Muscle layer of duodenum (tissue), 2 donors: ENCODE measurements around the gene SFXN5.

Source experiments
- H3K27ac ChIP-seq: one replicate; pipeline ENCODE4 v1.7.0; 2013; ENCODE audit warnings: mild to moderate bottlenecking, low read length
- H3K27me3 ChIP-seq: one replicate; pipeline ENCODE4 v1.7.0; 2013; ENCODE audit warnings: low read depth, mild to moderate bottlenecking, control low read depth, low read length
- H3K36me3 ChIP-seq, 2 donors: one replicate each; pipeline ENCODE4 v1.7.0; 2013; ENCODE audit warnings: low read length in 2 of 2, control low read depth in 1 of 2, mild to moderate bottlenecking in 1 of 2; ENCODE audit not compliant: insufficient read depth in 2 of 2, control insufficient read depth in 1 of 2
- H3K4me1 ChIP-seq, 2 donors: one replicate each; pipeline ENCODE4 v1.7.0; 2013; ENCODE audit warnings: low read length in 2 of 2, mild to moderate bottlenecking in 2 of 2, control low read depth in 1 of 2, moderate library complexity in 1 of 2; ENCODE audit not compliant: insufficient read depth in 2 of 2, control insufficient read depth in 1 of 2
- H3K4me3 ChIP-seq, 2 donors: one replicate each; pipeline ENCODE4 v1.7.0; 2013; ENCODE audit warnings: low read length in 2 of 2, low read depth in 1 of 2, mild to moderate bottlenecking in 1 of 2
- H3K9me3 ChIP-seq, 2 donors: one replicate each; pipeline ENCODE4 v1.7.0; 2013; ENCODE audit warnings: low read length in 2 of 2, control low read depth in 1 of 2, mild to moderate bottlenecking in 1 of 2; ENCODE audit not compliant: control insufficient read depth in 1 of 2
- donor health status: healthy.

The SFXN5 gene

GRCh38 chr2:72933646-72934151 is 137.8 kb downstream of the SFXN5 start:
- Histone ChIP-seq H3K36me3 (no peaks in the 10 kb centered on the region), H3K9me3 (no peaks in the 10 kb centered on the region), H3K4me1 (peaks cover 0 to 12% of the 10 kb centered on the region in 2 donors), H3K27me3 (no peaks in the 10 kb centered on the region), H3K27ac (no peak overlapping the region), H3K4me3 (no peak overlapping the region)

GRCh38 chr2:72933207-72933606 is 138.3 kb downstream of the SFXN5 start:
- Histone ChIP-seq H3K9me3 (no peaks in the 10 kb centered on the region), H3K36me3 (no peaks in the 10 kb centered on the region), H3K27ac (no peak overlapping the region), H3K4me1 (peaks cover 0 to 12% of the 10 kb centered on the region in 2 donors), H3K27me3 (peaks cover 2% of the 10 kb centered on the region), H3K4me3 (no peak overlapping the region)

- Histone ChIP-seq H3K4me1 (peaks cover 0 to 12% of the 10 kb centered on the region in 2 donors), H3K27me3 (peaks cover 6% of the 10 kb centered on the region), H3K36me3 (no peaks in the 10 kb centered on the region), H3K27ac (no peak overlapping the region), H3K4me3 (no peak overlapping the region), H3K9me3 (no peaks in the 10 kb centered on the region)
These were observed 138.7 kb downstream of the SFXN5 start for GRCh38 chr2:72932805-72933204.

GRCh38 chr2:72932045-72932740 is 139.3 kb downstream of the SFXN5 start:
- no peak overlapping the region for H3K27ac ChIP-seq
- H3K27me3 ChIP-seq = peaks cover 11% of the 10 kb centered on the region
- peaks cover 0 to 12% of the 10 kb centered on the region in 2 donors for H3K4me1 ChIP-seq
- no peak overlapping the region for H3K4me3 ChIP-seq
- H3K9me3 ChIP-seq = no peaks in the 10 kb centered on the region
- no peaks in the 10 kb centered on the region for H3K36me3 ChIP-seq

- peaks cover 18% of the 10 kb centered on the region for H3K27me3 ChIP-seq
- no peak overlapping the region for H3K4me3 ChIP-seq
- H3K9me3 ChIP-seq = no peaks in the 10 kb centered on the region
- no peak overlapping the region for H3K27ac ChIP-seq
- no peaks in the 10 kb centered on the region for H3K36me3 ChIP-seq
- peaks cover 0 to 5% of the 10 kb centered on the region in 2 donors for H3K4me1 ChIP-seq
These were observed 140.1 kb downstream of the SFXN5 start for GRCh38 chr2:72931280-72931910.

- peaks cover 41% of the 10 kb centered on the region for H3K27me3 ChIP-seq
- H3K27ac ChIP-seq = no peak overlapping the region
- H3K4me3 ChIP-seq = no peak overlapping the region
These were observed 142.5 kb downstream of the SFXN5 start for GRCh38 chr2:72929010-72929409.

GRCh38 chr2:72927619-72928550 is 143.6 kb downstream of the SFXN5 start:
- H3K4me1 ChIP-seq = peaks cover 0 to 13% of the 10 kb centered on the region in 2 donors
- H3K4me3 ChIP-seq = no peak overlapping the region
- no peaks in the 10 kb centered on the region for H3K36me3 ChIP-seq
- H3K27ac ChIP-seq = no peak overlapping the region
- no peaks in the 10 kb centered on the region for H3K9me3 ChIP-seq
- H3K27me3 ChIP-seq = peaks cover 50% of the 10 kb centered on the region

More at GRCh38 chr2:72929010-72929409, 142.5 kb downstream of the SFXN5 start:
- Histone ChIP-seq H3K4me1 (peaks cover 0 to 11% of the 10 kb centered on the region in 2 donors), H3K9me3 (no peaks in the 10 kb centered on the region), H3K36me3 (no peaks in the 10 kb centered on the region)

- Histone ChIP-seq H3K36me3 (no peaks in the 10 kb centered on the region), H3K9me3 (no peaks in the 10 kb centered on the region), H3K4me3 (no peak overlapping the region), H3K27ac (no peak overlapping the region), H3K4me1 (peaks cover 0 to 13% of the 10 kb centered on the region in 2 donors), H3K27me3 (peaks cover 60% of the 10 kb centered on the region)
These were observed 144.6 kb downstream of the SFXN5 start for GRCh38 chr2:72926811-72927465.

- no peak overlapping the region for H3K27ac ChIP-seq
- H3K36me3 ChIP-seq = no peaks in the 10 kb centered on the region
- peaks cover 0 to 13% of the 10 kb centered on the region in 2 donors for H3K4me1 ChIP-seq
- peaks cover 65% of the 10 kb centered on the region for H3K27me3 ChIP-seq
- no peak overlapping the region for H3K4me3 ChIP-seq
- no peaks in the 10 kb centered on the region for H3K9me3 ChIP-seq
These were observed 145.1 kb downstream of the SFXN5 start for GRCh38 chr2:72926368-72926767.

- H3K4me3 ChIP-seq = no peak overlapping the region
- H3K27me3 ChIP-seq = peaks cover 75% of the 10 kb centered on the region
- H3K27ac ChIP-seq = no peak overlapping the region
- H3K4me1 ChIP-seq = peaks cover 0 to 20% of the 10 kb centered on the region in 2 donors
- H3K9me3 ChIP-seq = no peaks in the 10 kb centered on the region
- H3K36me3 ChIP-seq = no peaks in the 10 kb centered on the region
These were observed 146.1 kb downstream of the SFXN5 start for GRCh38 chr2:72925328-72925943.
